PC-3 (cell line): Measurements from ENCODE around the gene JAKMIP1.

ENCODE experiments used
- EZH2 ChIP-seq: fragments of 300-600 bp; sonication (generic); IDR thresholded peaks from one replicate; pipeline ENCODE4 v1.6.1; 2017; ENCODE audit warnings: antibody characterized with exemption, mild to moderate bottlenecking, low read length; ENCODE audit not compliant: unreplicated experiment
- EZH2phosphoT487 ChIP-seq: fragments of 300-600 bp; sonication (generic); IDR thresholded peaks from 2 replicates; pipeline ENCODE4 v1.6.1; 2018; ENCODE audit warnings: mild to moderate bottlenecking, antibody characterized with exemption, low read length, borderline replicate concordance
- TF ChIP-seq, protein P1 (sequence below): fragments of 300-600 bp; sonication (generic); conservative IDR thresholded peaks from 2 replicates; pipeline ENCODE4 v1.5.1; 2017; ENCODE audit warnings: antibody characterized with exemption, low read depth, mild to moderate bottlenecking, low read length

DNA sequence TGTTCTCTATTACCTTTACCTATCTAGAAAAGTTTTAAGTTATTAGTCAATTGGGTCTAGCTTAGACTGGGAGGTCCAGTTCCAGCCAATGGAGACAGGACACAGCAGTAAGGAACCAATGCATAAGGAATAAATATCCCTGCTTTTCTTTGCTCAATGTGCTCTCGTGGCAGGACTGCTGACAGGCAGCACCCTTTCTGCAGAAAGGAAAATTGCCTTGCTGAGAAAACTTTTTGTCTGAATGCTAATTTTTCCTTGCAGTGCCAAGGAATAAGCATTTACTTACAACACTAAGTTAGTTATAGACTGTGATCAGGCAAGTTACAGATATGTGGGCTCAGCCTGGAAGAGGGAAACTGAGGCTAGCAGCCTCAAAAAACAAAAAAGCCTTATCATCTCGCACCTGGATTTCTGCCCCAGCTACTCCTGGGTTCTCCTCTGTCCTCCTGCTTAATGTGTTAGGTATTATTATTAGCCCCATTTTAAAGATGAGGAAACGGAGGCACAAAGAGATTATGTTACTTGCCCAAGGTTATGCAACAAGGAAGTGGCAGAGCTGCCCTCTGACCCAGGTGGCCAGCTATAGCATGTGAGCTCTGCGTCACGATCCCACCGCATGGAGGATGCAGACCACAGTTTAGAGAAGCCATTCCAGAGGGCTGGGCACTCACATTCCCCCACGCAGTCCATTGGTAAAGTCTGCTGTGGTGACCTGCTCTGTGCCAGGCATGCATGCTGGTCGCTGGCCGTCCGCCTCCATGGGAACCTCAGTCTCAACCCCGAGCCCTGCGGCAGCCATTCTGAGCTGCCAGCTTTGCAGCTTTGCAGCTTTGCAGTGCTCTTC lies 141.6 kb downstream of the JAKMIP1 start:
- TF ChIP-seq, protein P1, sequence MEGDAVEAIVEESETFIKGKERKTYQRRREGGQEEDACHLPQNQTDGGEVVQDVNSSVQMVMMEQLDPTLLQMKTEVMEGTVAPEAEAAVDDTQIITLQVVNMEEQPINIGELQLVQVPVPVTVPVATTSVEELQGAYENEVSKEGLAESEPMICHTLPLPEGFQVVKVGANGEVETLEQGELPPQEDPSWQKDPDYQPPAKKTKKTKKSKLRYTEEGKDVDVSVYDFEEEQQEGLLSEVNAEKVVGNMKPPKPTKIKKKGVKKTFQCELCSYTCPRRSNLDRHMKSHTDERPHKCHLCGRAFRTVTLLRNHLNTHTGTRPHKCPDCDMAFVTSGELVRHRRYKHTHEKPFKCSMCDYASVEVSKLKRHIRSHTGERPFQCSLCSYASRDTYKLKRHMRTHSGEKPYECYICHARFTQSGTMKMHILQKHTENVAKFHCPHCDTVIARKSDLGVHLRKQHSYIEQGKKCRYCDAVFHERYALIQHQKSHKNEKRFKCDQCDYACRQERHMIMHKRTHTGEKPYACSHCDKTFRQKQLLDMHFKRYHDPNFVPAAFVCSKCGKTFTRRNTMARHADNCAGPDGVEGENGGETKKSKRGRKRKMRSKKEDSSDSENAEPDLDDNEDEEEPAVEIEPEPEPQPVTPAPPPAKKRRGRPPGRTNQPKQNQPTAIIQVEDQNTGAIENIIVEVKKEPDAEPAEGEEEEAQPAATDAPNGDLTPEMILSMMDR: no peak
- TF ChIP-seq EZH2phosphoT487: no peak
- TF ChIP-seq EZH2: no peak
